ENCODE data around the gene DISP1.

The DISP1 gene

GRCh38 chr1:222861062-222861461 is 46.2 kb downstream of the DISP1 start:
- no peak overlapping the region for H3K4me3 ChIP-seq (ENCODE audit: low read depth, low read length)
- no peak for TF ChIP-seq CTCF (IDR thresholded peaks at IDR 0.05; ENCODE audit: low read depth, low read length)

Data from WI38 (cell line).